ENCODE results near the gene BACH2.
"Not testable (repeated sequence)": the region's sequence is repeated elsewhere in the genome, so short reads cannot be mapped to it uniquely, and the experiment has no call there.

BACH2 gene

GRCh38 chr6:90233213-90233612 lies 63.4 kb downstream of the BACH2 start:
- no peak for DNase-seq

DNA sequence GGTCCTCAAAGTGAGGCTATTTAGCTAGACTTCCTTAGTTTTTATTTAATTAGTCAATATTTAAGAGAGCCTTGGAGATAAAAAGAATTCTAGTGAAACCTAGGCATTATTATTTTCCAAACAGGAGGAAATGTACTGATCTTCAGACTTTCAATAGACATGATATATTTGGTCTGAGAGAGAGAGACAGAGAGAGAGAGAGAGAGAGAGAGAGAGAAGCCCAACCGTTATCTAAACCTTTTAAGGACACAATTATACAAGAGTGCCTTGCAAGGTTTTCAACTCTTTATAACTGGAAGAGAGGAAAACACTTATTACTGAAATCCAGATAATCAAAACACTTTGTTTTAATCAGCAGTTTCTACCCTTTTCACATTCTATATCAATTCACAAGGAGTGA lies 64.8 kb downstream of the BACH2 start:
- DNase-seq, result no peak

GRCh38 chr6:90231308-90231707 lies 65.3 kb downstream of the BACH2 start:
- no peak for DNase-seq

- no peak for DNase-seq
Observed at GRCh38 chr6:90230548-90231215, 66.0 kb downstream of the BACH2 start.

- DNase-seq, result no peak
Observed at GRCh38 chr6:90229331-90230010, 67.2 kb downstream of the BACH2 start.

GRCh38 chr6:90227673-90228072 lies 69.0 kb downstream of the BACH2 start:
- DNase-seq, result no peak

- no peak for DNase-seq
Observed at GRCh38 chr6:90227213-90227612, 69.4 kb downstream of the BACH2 start.

DNA sequence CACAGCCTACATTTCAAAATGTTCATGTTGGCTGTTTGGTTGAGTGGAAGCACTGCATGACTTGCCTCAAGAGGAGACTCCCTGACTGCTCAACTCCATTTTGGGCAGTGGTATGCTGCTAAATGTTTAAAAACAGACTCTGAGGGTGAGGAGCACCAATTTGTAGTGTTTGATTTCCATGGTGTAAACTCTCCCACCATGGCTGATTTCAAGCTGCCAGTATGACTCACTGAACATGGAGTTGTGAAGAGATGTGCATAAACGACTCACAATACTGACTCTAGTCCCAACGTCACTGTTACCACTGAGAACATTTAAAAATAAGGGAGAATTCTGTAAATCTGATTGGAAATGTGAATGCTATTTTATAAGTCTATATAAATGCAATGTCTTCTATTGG lies 70.4 kb downstream of the BACH2 start:
- DNase-seq, result no peak

- DNase-seq, result no peak
Observed at GRCh38 chr6:90224196-90224595, 72.4 kb downstream of the BACH2 start.

DNA sequence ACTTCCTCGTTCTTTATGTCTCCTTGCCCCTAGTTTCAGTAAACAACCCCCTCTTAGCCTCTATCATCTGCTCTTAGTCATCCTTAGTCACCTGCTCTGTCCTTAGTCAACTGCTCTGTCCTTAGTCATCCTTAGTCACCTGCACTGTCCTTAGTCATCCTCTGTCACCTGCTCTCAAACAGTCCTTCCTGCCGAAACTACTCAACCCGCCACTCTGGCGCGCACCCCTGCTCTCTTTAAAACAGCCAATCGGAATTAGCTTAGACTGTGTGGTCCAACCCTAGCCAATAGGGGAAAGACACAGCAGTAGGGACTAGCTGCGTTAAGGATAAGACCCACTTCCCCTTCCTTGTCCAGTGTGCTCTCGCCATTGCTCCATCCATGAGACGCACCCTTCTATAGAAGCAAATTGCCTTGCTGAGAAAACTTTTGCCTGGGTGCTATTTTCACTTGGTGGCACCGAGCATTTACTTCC lies 73.9 kb downstream of the BACH2 start:
- DNase-seq, result no peak

DNA sequence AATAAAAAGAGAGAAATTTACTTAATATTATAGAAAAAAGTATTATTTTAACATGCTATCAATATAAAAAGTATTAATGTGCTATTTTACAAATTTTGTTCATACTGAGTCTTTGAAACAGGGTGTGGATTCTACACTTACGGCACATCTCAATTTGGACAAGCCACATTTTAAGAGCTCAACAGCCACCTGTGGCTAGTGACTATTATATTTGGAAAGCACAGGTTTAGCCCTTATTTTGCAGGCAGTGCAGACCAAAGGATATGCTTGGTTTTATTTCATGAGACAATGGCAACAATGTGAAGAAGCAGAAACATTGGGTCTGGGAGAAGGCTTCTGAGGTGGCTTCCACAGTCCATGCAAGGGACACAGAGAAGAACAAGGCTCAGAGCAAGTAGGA lies 74.6 kb downstream of the BACH2 start:
- DNase-seq, result no peak

GRCh38 chr6:90221403-90221802 lies 75.2 kb downstream of the BACH2 start:
- DNase-seq, result no peak

DNA sequence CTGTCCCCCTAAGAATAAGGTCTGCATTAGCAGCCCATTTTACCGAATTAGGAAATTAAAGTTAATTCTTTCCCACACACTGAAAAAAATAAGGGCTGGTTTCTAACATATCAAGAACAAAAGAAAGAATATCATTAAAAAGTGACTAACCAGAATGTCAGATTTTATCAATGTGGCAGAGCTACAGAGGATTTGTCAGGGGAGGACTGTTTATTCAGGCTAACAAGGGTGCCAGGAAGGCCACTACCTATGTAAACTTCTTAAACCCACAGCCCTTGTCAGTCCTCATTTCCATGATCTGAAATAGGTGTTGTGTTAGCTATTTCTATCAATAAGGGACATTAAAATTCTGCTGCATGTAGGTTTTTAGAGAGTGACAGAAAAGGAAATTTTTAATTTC lies 76.4 kb downstream of the BACH2 start:
- no peak for DNase-seq

DNA sequence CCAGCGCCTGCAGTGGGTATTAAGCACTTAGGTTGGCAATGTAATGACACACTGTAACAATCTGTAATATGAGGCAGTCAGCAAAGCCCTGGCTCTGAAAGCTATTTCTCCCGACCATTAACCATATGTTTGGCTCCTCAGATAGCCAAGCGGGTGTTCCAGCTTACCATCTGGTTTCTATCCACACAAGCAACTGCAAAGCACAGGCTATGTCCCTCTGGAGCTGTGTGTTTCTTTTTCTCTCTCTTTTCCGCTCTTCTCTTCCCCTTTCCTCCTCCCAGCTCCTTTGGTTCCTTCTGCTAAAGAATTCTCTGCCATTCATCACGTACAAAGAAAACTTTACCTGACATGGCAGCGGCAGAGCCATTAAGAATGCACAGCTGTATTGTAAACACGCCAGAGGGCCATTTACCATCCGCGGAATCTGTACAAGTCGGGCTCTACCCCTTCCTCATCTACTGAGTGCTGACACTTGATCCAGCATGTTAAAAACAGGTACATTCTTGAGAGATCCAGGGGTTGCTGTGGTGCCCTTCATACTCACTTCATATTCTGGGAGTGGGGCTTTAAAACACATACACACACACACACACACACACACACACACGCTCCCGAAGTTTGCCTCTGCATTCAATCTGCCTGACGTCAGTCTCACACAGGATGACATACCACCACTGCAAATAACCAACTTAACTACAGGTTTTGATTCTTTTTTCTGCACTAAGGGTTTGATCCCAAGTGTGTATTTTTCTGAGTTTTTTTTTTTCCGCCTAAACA lies 77.2 kb downstream of the BACH2 start:
- peak; percentile 65 for DNase-seq

DNA sequence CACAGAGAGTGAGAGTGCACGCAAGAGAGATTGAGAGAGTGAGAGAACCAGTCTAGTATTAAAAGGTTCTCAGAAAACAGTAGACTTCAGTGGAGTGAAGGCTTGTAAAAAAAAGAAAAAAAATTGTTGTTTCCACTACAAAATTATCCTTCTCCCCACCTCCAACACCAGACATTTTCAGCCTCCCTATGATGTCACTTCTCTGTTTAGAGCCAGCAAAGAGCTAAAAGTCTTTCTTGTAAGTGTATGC lies 77.8 kb downstream of the BACH2 start:
- DNase-seq, result no peak

- DNase-seq, result no peak
Observed at GRCh38 chr6:90217506-90218127, 79.0 kb downstream of the BACH2 start.

DNA sequence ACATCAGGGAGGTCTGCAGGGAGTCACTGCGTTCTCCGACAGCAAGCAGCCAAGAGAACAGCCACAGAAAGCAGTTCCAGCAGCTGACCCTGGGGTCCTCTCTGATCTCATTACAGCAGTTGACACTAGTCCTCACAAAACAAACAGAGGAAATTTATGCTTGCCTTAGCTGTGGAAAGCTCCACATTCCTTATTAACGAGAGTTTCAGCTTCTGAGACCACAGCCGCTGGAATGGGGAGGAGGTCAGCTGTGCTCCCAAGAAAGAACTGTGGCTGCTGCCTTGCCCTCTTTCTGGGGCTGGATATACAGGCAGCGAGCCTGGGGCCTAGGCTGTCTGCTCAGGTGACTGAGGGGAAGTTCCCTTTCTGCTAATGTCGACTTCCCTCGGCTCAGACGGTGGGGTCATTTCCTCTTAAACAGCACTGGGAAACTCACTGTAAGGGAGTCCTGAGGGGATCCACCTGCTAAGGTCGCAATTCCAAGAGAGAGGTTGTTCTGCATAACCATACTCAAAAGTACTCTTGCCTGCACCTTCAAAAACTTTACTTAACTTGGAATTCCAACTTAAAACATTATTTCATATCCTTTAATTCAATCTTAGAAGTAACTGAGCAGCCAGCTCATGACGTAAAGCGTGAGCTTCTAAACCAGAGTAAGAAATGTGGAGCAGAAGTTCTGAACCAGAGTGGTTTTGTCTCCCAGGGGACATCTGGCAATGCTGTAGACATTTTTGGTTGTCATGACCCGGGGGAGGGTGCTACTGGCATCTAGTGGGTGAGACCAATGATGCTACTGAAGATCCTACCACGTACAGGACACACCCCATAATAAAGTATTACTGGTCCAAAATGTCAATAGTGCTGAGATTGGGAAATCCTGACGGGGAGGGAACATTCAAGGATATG lies 80.3 kb downstream of the BACH2 start:
- no peak for DNase-seq

DNA sequence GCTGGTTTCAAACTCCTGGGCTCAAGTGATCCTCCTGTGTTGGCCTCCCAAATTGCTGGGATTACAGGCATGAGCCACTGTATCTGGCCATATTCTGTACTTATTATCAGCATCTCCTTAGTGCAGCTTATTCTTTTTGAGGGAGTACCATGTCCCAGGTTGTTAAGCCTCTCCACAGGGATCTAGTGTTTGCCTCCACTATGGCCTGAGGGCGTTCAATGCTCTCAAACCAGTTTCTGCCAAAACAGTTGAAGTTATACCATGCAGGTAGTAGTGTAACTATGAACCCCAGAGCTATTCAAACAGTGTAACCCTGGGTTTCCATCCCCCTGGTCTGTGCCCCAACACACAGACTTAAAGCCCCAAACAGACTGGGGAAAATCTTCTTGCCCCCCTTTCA lies 81.7 kb downstream of the BACH2 start:
- peak; percentile 23 for DNase-seq

DNA sequence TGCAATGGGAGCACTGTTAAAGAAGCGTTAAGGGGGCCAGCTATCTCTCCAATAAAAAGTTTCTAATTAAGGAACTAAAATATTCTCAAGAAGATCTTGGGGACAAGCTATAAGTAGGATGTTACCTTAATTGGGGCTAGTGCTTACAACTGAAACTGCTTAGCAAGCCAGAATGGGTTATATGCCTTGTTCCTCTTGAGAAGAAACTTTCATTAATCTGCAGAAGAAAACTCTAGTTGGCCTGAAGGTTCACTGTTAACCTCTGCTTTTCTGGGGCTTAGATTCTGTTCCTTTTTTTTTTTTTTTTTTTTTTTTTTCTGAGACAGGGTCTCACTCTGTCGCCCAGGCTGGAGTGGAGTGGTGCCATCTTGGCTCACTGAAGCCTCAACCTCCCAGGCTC lies 82.2 kb downstream of the BACH2 start:
- DNase-seq, result no peak

DNA sequence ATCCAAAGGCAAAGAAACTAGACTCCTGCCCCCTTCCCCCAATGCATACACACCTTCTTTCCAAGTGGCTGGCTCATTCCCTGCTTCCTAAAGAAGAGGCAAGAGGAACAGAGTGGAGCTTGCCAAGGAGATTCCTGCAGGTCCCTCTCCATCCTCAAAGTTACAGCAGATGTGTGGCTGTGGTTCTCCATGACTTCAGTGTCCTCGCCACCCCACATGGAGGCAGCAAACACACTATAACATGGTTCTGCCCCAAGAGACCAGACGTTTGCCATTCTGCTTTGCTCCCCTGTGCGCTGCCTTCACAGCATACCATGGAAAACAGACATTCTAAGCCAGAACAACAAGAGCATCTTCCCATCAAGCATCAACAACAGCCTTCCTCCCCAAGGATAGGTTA lies 84.4 kb downstream of the BACH2 start:
- no peak for DNase-seq

GRCh38 chr6:90209527-90209926 lies 87.1 kb downstream of the BACH2 start:
- no peak for DNase-seq

- DNase-seq, result not testable (repeated sequence)
Observed at GRCh38 chr6:90208690-90209089, 88.0 kb downstream of the BACH2 start.
